Astrocyte (in vitro differentiated cells and primary cell): ENCODE results near the gene CLDND1. TPM values are rescaled to one million over a fixed set of nuclear protein-coding genes. Genes with fewer than 3 reads are reported as not detected.

Experiments used
- DNase-seq: peaks from one replicate; pipeline ENCODE4 v3.0.0-alpha.2; 2010; ENCODE audit warnings: low read depth
- FAIRE-seq: peaks from 2 replicates; lab custom pipeline; 2011; peaks lifted over from hg19 to GRCh38; lab: Jason Lieb, UNC
- H2AFZ ChIP-seq: 2 replicates; pipeline ENCODE4 v1.6.0; 2012; ENCODE audit warnings: low read depth, low read length, inconsistent platforms
- H3K27ac ChIP-seq: 2 replicates; pipeline ENCODE4 v1.5.1; 2011; ENCODE audit warnings: low read depth, low read length, inconsistent platforms
- H3K27me3 ChIP-seq: 2 replicates; pipeline ENCODE4 v1.6.0; 2011; ENCODE audit warnings: low read length, inconsistent platforms; ENCODE audit not compliant: insufficient read depth
- H3K36me3 ChIP-seq: 2 replicates; pipeline ENCODE4 v1.5.1; 2011; ENCODE audit warnings: low read length, inconsistent platforms; ENCODE audit not compliant: insufficient read depth
- H3K4me1 ChIP-seq: 2 replicates; pipeline ENCODE4 v1.5.1; 2011; ENCODE audit warnings: low read length, inconsistent platforms; ENCODE audit not compliant: insufficient read depth
- H3K4me2 ChIP-seq: 2 replicates; pipeline ENCODE4 v1.6.0; 2012; ENCODE audit warnings: low read length, inconsistent platforms
- H3K4me3 ChIP-seq: 2 replicates; pipeline ENCODE4 v1.5.1; 2011; ENCODE audit warnings: low read depth, mild to moderate bottlenecking, low read length, inconsistent platforms; ENCODE audit not compliant: insufficient read depth
- H3K79me2 ChIP-seq: 2 replicates; pipeline ENCODE4 v1.6.0; 2012; ENCODE audit warnings: mild to moderate bottlenecking, low read length, inconsistent platforms; ENCODE audit not compliant: insufficient read depth
- H3K9ac ChIP-seq: 2 replicates; pipeline ENCODE4 v1.6.0; 2012; ENCODE audit warnings: mild to moderate bottlenecking, low read length, inconsistent platforms
- H3K9me3 ChIP-seq: 2 replicates; pipeline ENCODE4 v1.5.1; 2012; ENCODE audit warnings: low read depth, mild to moderate bottlenecking, low read length, inconsistent platforms; ENCODE audit not compliant: insufficient read depth
- H4K20me1 ChIP-seq: 2 replicates; pipeline ENCODE4 v1.6.0; 2012; ENCODE audit warnings: low read length, inconsistent platforms; ENCODE audit not compliant: insufficient read depth
- H3K27ac Mint-ChIP-seq: one replicate; pipeline ENCODE4 v1.8.0; 2021; ENCODE audit warnings: mild to moderate bottlenecking, mixed read lengths; ENCODE audit not compliant: unreplicated experiment
- H3K27me3 Mint-ChIP-seq: one replicate; pipeline ENCODE4 v1.8.0; 2021; ENCODE audit warnings: low read depth, mixed read lengths; ENCODE audit not compliant: unreplicated experiment
- H3K36me3 Mint-ChIP-seq: one replicate; pipeline ENCODE4 v1.8.0; 2021; ENCODE audit warnings: low read depth, mixed read lengths; ENCODE audit not compliant: unreplicated experiment
- H3K4me1 Mint-ChIP-seq: one replicate; pipeline ENCODE4 v1.8.0; 2021; ENCODE audit warnings: low read depth, mixed read lengths; ENCODE audit not compliant: unreplicated experiment
- H3K4me3 Mint-ChIP-seq: one replicate; pipeline ENCODE4 v1.8.0; 2021; ENCODE audit warnings: mild to moderate bottlenecking, moderate library complexity, mixed read lengths; ENCODE audit not compliant: unreplicated experiment
- H3K9me3 Mint-ChIP-seq: one replicate; pipeline ENCODE4 v1.8.0; 2021; ENCODE audit warnings: mild to moderate bottlenecking, mixed read lengths; ENCODE audit not compliant: unreplicated experiment
- CTCF ChIP-seq: IDR thresholded peaks from 2 replicates; pipeline ENCODE4 v1.5.1; 2011; ENCODE audit warnings: low read depth, mild to moderate bottlenecking, inconsistent platforms, low read length, moderate library complexity; ENCODE audit not compliant: insufficient read depth
- EZH2 ChIP-seq: IDR thresholded peaks from 2 replicates; pipeline ENCODE4 v1.6.1; 2012; ENCODE audit warnings: mild to moderate bottlenecking, low read length, inconsistent platforms; ENCODE audit not compliant: insufficient read depth
- total RNA-seq: library from RNA; stranded (reverse); gene quantifications from 2 replicates; pipeline ENCODE4 v1.2.1, GENCODE V29; 2021

Gene CLDND1
- total RNA-seq, 1 donor from 2014 or later = 104 TPM

GRCh38 chr3:98556164-98557130 lies 33.7 kb upstream of the CLDND1 start:
- no peak for FAIRE-seq
- H3K27me3 Mint-ChIP-seq = peaks cover 4% of the 10 kb centered on the region
- no peak for TF ChIP-seq CTCF
- TF ChIP-seq EZH2 = no peak

GRCh38 chr3:98555025-98555379 lies 32.3 kb upstream of the CLDND1 start:
- no peak for FAIRE-seq
- no peak overlapping the region for H3K27ac ChIP-seq
- no peaks in the 10 kb centered on the region for H3K79me2 ChIP-seq
- Mint-ChIP-seq H3K27me3 (peaks cover 4% of the 10 kb centered on the region), H3K4me3 (no peak overlapping the region), H3K4me1 (peaks cover 3% of the 10 kb centered on the region), H3K27ac (no peak overlapping the region), H3K36me3 (no peaks in the 10 kb centered on the region), H3K9me3 (no peaks in the 10 kb centered on the region)
- H3K4me1 ChIP-seq = no peaks in the 10 kb centered on the region
- H3K9me3 ChIP-seq = no peaks in the 10 kb centered on the region
- H3K27me3 ChIP-seq = peaks cover 9% of the 10 kb centered on the region
- no peaks in the 10 kb centered on the region for H3K36me3 ChIP-seq
- no peak overlapping the region for H3K4me3 ChIP-seq
- no peak for TF ChIP-seq EZH2
- no peak for TF ChIP-seq CTCF
- no peaks in the 10 kb centered on the region for H4K20me1 ChIP-seq
- no peak overlapping the region for H2AFZ ChIP-seq
- H3K4me2 ChIP-seq = no peak overlapping the region
- H3K9ac ChIP-seq = no peak overlapping the region
- no peak for DNase-seq

More at GRCh38 chr3:98556164-98557130, 33.7 kb upstream of the CLDND1 start:
- peak overlapping the region; percentile 54 for H3K27ac ChIP-seq
- Mint-ChIP-seq H3K9me3 (no peaks in the 10 kb centered on the region), H3K27ac (no peak overlapping the region), H3K36me3 (no peaks in the 10 kb centered on the region), H3K4me3 (no peak overlapping the region), H3K4me1 (peaks cover 3% of the 10 kb centered on the region)
- DNase-seq = peak; percentile 61
- H3K36me3 ChIP-seq = no peaks in the 10 kb centered on the region
- no peak overlapping the region for H2AFZ ChIP-seq
- peak overlapping the region; percentile 15 for H3K9ac ChIP-seq
- H3K9me3 ChIP-seq = no peaks in the 10 kb centered on the region
- no peaks in the 10 kb centered on the region for H3K79me2 ChIP-seq
- H3K4me1 ChIP-seq = no peaks in the 10 kb centered on the region
- H3K4me3 ChIP-seq = no peak overlapping the region
- peaks cover 7% of the 10 kb centered on the region for H3K27me3 ChIP-seq
- H3K4me2 ChIP-seq = no peak overlapping the region
- H4K20me1 ChIP-seq = no peaks in the 10 kb centered on the region

- Histone ChIP-seq H3K4me2 (no peak overlapping the region), H2AFZ (no peak overlapping the region), H3K27me3 (peaks cover 9% of the 10 kb centered on the region), H3K9me3 (no peaks in the 10 kb centered on the region), H3K4me1 (no peaks in the 10 kb centered on the region), H3K9ac (no peak overlapping the region), H3K79me2 (no peaks in the 10 kb centered on the region), H3K36me3 (no peaks in the 10 kb centered on the region), H4K20me1 (no peaks in the 10 kb centered on the region), H3K27ac (no peak overlapping the region), H3K4me3 (no peak overlapping the region)
- Mint-ChIP-seq H3K36me3 (no peaks in the 10 kb centered on the region), H3K9me3 (no peaks in the 10 kb centered on the region), H3K4me3 (no peak overlapping the region), H3K4me1 (peaks cover 3% of the 10 kb centered on the region), H3K27me3 (peaks cover 4% of the 10 kb centered on the region), H3K27ac (no peak overlapping the region)
- FAIRE-seq (no peak), DNase-seq (no peak)
- TF ChIP-seq EZH2 = no peak
- no peak for TF ChIP-seq CTCF
Observed at GRCh38 chr3:98554580-98554979, 31.9 kb upstream of the CLDND1 start.
